Activated T-cell treated with anti-CD3 and anti-CD28 coated beads for 4 hours (primary cell): ENCODE data around the gene C5orf52.
"Not testable (repeated sequence)": the region's sequence is repeated elsewhere in the genome, so short reads cannot be mapped to it uniquely, and the experiment has no call there.

Source experiments
- DNase-seq: peaks from one replicate; pipeline ENCODE4 v3.0.0-alpha.2; 2020

The C5orf52 gene

DNA sequence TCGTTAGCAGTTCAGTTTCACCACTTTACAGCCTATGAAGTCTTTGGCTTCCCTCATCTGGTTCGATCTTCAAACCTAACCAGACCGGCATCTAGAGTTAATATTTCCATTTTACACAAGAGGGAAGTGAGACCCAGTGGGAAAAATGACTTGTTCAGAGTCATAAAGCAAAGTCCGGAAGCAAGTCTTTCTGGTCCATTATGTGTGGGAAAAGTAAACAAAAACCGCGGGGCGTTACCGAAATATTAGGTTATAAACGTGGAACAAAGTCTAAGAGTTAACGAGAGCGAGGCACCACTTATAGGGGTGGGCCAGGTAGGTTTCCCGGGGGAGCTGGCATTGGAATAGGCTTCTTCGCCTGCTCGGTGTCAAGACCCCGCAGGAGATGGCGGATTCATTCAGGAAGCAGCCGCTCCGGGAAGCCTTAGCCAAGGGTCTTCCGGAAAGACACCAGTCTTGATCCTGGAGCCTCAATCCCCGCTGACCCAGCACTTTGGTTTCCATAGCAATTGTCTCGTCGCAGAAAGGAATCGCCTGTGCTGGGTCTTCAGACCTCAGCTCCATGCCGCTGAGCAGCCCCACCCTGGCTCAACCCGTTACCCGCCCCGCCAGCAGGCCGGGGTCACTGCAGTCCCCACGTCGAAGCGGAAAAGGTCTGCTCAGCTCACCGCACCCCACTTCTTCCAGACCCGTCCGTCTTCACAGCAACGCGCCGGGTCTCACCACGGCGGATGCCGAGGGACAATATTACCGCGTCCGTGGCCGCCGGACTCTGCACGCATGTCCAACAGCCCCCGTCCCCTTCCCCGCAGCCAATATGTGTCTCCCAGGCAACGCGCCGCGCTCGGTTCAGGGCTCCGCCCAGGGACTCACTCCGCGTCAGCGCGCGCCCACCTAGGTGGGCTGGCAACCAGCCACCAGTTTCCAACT lies at the start of gene C5orf52:
Gene C5orf52 (plus strand): TSS at position 872 of the 930 bp plus-strand sequence. CDS start 82 bp downstream, outside the sequence.
- peak; percentile 20 for DNase-seq

DNA sequence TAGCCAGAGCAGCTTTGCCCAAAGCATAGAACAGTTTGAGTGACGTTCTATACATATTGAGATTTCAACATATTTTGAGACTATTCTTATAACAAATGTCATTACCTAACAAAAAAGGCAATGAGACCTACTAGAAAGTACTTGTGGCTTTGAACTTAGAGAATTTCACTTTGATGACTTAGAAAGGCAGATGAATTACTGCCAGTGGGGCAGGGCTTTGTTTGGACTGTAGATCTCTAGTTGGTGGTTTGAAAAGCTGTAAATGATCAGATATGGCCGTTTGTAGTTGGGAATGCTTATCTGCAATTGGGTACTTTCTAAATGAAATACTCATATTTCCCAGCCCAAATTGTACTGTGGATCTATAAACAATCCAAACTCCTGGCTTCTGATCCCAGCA lies 47.2 kb upstream of the C5orf52 start:
- DNase-seq = no peak

GRCh38 chr5:157626831-157627230 lies 44.5 kb upstream of the C5orf52 start:
- no peak for DNase-seq

DNA sequence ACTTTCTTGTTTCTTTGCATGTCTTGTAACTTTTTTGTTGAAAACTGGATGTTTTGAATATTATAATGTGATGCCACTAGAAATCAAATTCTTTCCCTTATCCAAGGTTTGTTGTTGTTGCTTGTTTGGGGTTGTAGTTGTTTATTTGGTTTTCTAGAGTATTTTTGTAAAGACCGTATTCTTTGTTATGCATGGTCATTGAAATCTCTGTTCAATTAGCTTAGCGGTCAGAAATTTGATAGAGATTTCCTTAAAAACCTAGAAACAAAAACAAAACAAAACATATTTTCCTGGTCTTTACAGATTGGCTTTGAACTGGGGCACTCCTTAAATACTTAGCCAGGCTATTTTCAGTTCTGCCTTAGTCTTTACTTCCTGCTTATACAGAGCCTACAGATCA lies 41.0 kb upstream of the C5orf52 start:
- DNase-seq = no peak

DNA sequence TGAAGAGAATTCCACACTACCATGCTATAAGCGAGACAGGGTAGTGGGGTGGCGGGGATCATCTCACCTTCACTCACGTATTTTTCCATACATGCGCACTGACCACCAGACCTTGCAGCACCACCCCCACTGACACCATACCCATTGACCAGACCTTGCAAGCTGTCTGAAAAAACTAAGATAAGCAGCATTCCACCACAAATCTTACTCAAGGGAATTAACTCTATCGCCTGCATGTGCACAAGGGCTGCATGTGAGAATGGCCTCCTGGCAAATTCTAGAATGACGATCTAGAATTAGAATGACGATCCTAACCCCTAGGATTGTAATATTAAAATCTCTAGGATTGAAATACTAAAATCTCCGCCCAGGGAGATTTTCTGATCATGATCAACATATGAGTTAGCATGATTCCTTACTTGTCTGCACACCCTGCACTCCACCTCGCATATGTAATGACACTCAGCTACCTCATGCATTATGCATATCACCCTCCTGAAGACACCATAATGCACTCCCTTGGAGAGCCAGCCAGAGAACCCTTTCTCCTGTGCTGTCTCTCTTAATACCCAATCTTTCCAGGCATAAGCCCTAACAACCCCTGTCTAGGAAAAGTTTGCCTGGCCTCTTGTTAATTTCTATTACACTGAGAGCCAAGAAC lies 30.8 kb upstream of the C5orf52 start:
- no peak for DNase-seq

DNA sequence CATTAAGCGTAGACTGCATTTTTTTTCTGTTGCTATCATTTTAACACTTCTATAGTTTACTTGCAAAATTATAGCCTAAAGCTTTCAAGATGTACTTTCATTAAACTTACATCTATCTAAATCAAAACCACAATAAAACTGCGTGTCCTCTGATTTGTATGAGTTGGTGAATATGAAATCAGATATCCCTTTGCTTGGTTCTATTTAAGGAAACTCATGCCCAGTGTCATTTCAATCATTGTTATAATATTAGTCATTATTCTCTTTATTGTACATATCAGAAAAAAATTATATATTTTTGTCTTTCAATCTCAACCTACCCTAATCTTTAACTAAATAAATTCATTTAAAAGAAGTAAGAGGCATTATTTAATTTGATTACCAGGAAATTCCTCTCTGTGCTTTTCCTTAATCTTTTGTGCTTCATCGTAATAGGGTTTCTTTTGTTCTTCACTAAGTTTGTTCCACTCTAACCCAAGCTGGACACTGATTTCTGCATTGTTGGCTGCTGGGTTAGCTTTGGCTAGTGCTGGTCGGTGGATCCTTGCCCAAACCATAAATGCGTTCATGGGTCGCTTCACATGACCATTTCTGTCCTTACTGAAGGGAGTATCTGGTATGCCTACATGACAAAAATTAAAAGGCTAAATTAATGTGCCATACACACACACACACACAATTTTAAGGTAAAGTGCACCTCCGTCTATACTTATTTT lies 22.9 kb upstream of the C5orf52 start:
- no peak for DNase-seq

DNA sequence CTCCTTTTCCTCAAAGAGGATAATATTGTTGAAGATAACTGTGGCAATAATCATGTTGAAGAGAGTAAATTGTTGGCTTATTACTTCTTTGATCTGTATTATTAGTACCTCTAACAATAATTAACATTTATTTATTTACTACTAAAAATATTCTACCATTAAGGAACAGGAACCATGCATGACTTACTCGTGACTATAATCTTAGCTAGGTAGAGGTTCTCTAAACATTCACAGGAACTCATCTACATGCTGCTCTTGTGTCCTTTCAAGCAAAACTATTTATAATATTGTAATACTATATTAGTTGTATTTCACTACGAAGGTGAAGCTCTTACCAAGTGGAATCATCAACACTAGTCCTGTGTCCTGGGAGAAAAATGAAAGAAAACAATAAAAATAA lies 22.2 kb upstream of the C5orf52 start:
- no peak for DNase-seq

DNA sequence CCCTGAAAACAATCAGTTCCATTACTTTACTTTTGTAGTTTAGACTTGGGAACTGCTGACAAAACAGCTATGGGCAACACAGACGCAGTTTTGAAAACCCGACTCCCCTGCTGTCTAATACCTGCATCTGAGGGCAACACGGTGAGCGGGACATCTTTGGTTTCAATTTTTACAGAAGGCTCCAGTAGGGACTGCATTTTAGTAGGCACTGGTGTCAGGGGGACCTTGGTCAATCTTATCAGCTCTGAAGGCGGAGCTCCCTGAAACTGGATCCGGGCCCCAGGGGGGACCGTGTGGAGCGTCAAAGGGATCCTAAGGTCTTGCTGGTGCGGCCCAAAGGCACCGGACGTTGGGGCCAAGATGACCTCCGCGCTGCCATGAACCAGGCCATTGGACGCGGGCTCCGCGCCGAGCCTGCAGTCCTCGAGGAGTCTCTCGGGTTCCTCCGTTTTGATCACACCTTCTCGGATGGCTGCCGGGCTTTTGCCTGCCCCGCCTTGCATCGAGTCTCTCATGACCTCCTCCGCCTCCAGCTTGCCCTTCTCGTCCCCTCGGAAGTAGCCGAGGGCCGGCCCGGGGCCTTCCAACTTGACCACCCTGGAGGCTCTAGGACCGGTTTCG lies 20.2 kb upstream of the C5orf52 start:
- DNase-seq = no peak

DNA sequence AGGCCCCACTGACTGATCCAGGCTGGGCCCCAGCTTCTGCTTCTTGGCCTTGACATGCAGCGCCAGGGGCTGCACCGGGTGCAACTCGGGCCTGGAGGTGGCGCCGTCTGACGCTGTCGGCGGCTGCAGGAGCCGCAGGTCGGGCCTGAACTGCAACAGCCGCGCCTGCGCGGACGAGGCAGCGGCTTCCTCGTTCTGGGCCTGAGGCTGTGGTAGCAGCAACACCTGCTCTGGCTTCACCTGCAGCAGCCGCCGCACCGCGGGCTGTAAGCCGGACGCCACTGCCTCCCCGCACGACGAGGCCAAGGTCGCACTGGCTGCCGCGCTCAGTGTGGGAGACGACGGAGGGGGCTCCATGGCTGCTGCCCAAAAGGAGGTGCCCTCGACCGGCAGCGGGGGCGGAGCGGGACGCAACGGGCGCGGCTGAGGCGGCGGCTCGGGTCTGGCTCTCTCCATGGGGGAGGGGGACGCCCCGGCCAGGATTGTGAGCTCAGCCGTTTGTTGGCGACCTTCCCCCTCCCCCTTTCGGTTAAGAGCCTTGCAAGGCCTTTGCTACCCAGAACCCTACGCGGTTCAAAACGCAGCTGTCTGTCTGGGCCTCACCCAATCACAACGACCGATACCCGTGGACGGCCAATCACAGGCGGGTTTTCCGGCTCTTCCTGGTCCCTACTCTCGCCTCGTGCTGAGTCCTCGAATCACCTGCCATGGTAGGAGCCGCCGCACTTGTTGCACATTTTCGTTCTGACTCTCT lies 19.5 kb upstream of the C5orf52 start:
- DNase-seq = peak; percentile 59

- no peak for DNase-seq
These were observed 19.0 kb upstream of the C5orf52 start, which contains the start of gene SOX30 for GRCh38 chr5:157652377-157652692. SOX30 (minus strand) TSS chr5:157652438; CDS start chr5:157652078, 360 bp downstream.

- no peak for DNase-seq
These were observed 13.8 kb upstream of the C5orf52 start for GRCh38 chr5:157657516-157657915.

DNA sequence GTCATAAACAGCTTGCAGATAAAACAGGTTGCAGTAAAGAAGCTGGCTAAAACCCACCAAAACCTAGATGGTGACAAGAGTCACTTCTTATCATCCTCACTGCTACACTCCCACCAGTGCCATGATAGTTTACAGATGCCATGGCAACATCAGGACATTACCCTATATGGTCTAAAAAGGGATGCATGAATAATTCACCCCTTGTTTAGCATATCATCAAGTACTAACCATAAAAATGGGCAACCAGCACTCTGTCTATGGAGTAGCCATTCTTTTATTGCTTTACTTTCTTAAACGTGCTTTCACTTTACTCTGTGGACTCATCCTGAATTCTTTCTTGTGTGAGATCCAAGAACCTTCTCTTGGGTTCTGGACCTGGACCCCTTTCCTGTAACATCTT lies 12.4 kb upstream of the C5orf52 start:
- no peak for DNase-seq

- no peak for DNase-seq
These were observed 11.3 kb upstream of the C5orf52 start for GRCh38 chr5:157659868-157660660.

- no peak for DNase-seq
These were observed 5.8 kb upstream of the C5orf52 start for GRCh38 chr5:157665467-157666070.

DNA sequence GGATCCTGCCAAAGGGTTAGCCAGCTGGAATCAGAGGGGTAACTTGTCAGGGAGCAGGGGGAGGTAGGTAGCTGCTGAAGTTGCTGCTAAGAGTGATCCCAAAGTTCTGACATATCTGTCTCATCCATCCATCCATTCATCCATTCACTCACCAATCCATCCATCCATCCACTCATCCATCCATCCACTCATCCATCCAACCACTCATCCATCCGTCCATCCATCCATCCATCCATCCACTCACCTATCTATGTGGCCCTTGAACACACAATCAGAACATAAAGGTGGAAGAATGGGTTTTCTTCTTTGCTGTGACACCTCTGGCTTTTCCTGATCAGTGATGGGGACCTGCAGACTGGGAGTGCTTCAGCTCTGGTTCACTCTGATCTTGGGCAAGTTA lies 3.0 kb upstream of the C5orf52 start:
- DNase-seq = no peak

- no peak for DNase-seq
These were observed 1.6 kb upstream of the C5orf52 start for GRCh38 chr5:157669701-157670097.

- no peak for DNase-seq
These were observed 428 bp downstream of the C5orf52 start for GRCh38 chr5:157671592-157672330.

- no peak for DNase-seq
These were observed 1.6 kb downstream of the C5orf52 start for GRCh38 chr5:157672976-157673375.

GRCh38 chr5:157674351-157674750 lies 3.0 kb downstream of the C5orf52 start:
- DNase-seq = not testable (repeated sequence)

GRCh38 chr5:157677931-157678330 lies 6.6 kb downstream of the C5orf52 start:
- no peak for DNase-seq
